ENCODE measurements around the gene C11orf65.

C11orf65 gene

DNA sequence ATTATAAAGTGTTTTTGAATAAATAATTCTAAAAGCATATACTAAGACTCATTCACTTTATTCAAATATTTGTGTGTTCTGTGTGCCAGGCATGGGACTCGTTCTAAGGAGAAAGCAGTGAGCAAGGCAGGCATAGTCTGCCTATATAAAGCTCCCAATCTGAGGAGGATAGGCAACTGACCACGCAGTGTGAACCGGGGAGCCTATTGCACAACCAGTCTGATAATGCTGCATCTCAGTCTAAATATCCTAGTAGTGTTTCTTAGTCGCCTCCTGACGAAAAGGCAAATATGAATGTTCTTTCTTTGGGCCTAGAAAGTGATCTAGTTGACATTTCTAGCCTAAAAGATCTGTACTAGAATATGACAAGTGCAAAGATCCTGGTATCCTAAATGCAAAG is 98.3 kb downstream of the C11orf65 start:
- DNase-seq: no peak
- TF ChIP-seq, protein P1, sequence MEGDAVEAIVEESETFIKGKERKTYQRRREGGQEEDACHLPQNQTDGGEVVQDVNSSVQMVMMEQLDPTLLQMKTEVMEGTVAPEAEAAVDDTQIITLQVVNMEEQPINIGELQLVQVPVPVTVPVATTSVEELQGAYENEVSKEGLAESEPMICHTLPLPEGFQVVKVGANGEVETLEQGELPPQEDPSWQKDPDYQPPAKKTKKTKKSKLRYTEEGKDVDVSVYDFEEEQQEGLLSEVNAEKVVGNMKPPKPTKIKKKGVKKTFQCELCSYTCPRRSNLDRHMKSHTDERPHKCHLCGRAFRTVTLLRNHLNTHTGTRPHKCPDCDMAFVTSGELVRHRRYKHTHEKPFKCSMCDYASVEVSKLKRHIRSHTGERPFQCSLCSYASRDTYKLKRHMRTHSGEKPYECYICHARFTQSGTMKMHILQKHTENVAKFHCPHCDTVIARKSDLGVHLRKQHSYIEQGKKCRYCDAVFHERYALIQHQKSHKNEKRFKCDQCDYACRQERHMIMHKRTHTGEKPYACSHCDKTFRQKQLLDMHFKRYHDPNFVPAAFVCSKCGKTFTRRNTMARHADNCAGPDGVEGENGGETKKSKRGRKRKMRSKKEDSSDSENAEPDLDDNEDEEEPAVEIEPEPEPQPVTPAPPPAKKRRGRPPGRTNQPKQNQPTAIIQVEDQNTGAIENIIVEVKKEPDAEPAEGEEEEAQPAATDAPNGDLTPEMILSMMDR (IDR thresholded peaks at IDR 0.05; ENCODE audit: low read depth, low read length): no peak
- Histone ChIP-seq H3K9me3 (no peaks in the 10 kb centered on the region), H3K36me3 (peaks cover 4% of the 10 kb centered on the region), H3K4me1 (no peaks in the 10 kb centered on the region), H3K4me3 (ENCODE audit: low read depth, low read length) (no peak overlapping the region), H3K27me3 (no peaks in the 10 kb centered on the region)

DNA sequence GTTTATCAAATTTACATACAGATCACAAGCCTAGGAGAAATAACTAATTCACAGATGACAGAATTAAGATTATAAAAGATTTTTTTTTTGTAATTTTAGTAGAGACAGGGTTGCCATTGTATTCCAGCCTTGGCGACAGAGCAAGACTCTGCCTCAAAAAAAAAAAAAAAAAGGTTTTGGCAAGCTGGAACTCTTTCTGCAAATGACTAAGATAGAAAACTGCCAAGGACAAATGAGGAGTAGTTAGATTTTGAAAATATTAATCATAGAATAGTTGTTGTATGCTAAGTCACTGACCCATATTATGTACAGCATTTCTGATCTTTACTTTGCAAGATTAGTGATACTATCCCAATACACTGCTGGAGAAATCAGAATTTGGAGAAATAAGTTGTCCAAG is 99.2 kb downstream of the C11orf65 start:
- no peaks in the 10 kb centered on the region for H3K4me1 ChIP-seq
- H3K36me3 ChIP-seq: peaks cover 4% of the 10 kb centered on the region
- DNase-seq: no peak
- H3K4me3 ChIP-seq (ENCODE audit: low read depth, low read length): no peak overlapping the region
- H3K9me3 ChIP-seq: no peaks in the 10 kb centered on the region
- TF ChIP-seq, protein P1 (IDR thresholded peaks at IDR 0.05; ENCODE audit: low read depth, low read length): no peak
- no peaks in the 10 kb centered on the region for H3K27me3 ChIP-seq

DNA sequence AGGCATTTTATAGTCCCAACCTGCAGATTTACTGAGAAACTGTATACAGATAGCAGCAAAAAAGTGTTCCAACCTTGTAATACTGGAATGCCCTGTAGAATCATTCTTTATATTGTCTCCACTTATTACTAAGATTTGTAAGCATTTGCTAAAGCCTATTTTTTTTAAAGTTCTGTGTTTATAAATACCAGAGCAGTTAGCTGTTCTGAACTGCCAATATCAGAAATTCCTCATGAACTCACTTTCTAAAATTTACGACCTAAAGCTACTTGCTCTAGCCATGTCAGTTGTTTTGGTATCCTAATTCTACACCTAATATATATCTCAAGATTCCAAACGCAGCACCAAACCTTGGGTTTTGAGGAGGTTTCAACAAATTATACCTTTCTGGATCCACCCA is 103.2 kb downstream of the C11orf65 start:
- DNase-seq: no peak

DNA sequence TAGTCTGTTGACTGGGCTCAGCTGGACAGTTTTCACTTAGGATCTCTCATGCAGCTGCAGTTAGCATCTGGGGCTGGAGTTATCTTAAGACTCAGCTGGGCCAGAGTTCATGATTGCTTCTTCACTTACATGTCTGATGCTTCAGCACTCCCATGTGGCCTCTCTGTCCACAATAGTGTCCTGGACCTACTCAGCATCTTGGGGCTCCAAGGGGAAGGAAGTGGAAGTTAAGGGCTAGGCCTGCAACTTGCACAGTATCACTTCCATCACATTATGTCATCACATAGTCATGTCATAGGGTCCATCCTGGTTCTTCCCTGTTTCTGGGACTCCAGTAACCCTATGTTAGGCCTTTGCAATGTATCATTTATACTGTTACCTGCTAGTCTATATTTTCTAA is 115.9 kb downstream of the C11orf65 start:
- Histone ChIP-seq H3K9me3 (no peaks in the 10 kb centered on the region; the same call in 1 of the 2 replicates), H3K4me3 (ENCODE audit: low read depth, low read length) (no peak overlapping the region), H3K36me3 (peaks cover 46% of the 10 kb centered on the region), H3K27me3 (no peaks in the 10 kb centered on the region), H3K4me1 (no peaks in the 10 kb centered on the region)
- TF ChIP-seq, protein P1 (IDR thresholded peaks at IDR 0.05; ENCODE audit: low read depth, low read length): no peak
- DNase-seq: no peak

More for the DNA sequence above, 103.2 kb downstream of the C11orf65 start:
- Histone ChIP-seq H3K27me3 (no peaks in the 10 kb centered on the region), H3K4me3 (ENCODE audit: low read depth, low read length) (no peak overlapping the region), H3K9me3 (no peaks in the 10 kb centered on the region), H3K36me3 (peaks cover 4% of the 10 kb centered on the region), H3K4me1 (no peaks in the 10 kb centered on the region)
- TF ChIP-seq, protein P1 (IDR thresholded peaks at IDR 0.05; ENCODE audit: low read depth, low read length): no peak

DNA sequence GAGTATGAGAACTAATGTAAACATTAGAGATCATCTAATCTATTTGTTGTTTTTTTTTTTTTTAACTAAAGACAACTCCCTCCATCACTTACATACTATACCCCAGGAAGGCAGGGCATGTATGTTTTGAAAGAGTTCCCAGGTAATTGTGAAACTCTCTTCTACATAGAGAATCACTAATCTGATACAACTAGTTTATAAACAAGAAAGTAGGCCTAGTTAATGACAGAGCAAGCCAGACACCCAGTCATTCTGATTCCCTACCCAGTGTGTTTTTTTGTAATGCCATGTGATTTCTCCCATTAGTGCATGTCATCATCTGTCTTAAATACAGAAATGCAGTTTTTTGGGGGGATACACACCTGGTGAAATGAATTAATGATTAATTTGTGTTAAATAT is 120.9 kb downstream of the C11orf65 start:
- DNase-seq: no peak
- peaks cover 19% of the 10 kb centered on the region for H3K36me3 ChIP-seq
- TF ChIP-seq, protein P1 (IDR thresholded peaks at IDR 0.05; ENCODE audit: low read depth, low read length): no peak
- H3K4me3 ChIP-seq (ENCODE audit: low read depth, low read length): no peak overlapping the region
- no peaks in the 10 kb centered on the region for H3K9me3 ChIP-seq
- no peaks in the 10 kb centered on the region for H3K27me3 ChIP-seq
- no peaks in the 10 kb centered on the region for H3K4me1 ChIP-seq

DNA sequence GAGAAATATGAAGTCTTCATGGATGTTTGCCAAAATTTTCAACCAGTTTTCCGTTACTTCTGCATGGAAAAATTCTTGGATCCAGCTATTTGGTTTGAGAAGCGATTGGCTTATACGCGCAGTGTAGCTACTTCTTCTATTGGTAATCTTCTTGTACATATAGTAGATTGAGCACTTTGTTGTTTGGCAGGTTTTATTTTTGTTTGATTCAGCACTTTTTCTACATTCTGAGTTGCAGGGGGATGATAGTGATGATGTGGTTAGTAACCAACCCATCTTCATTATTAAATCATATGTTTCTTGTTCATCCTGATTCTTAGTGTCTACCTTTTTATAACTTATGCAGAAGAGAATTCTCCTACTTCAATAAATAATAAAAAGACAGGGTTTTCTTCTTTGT is 121.6 kb downstream of the C11orf65 start:
- no peaks in the 10 kb centered on the region for H3K9me3 ChIP-seq
- peaks cover 17% of the 10 kb centered on the region for H3K36me3 ChIP-seq
- H3K4me3 ChIP-seq (ENCODE audit: low read depth, low read length): no peak overlapping the region
- DNase-seq: no peak
- TF ChIP-seq, protein P1 (IDR thresholded peaks at IDR 0.05; ENCODE audit: low read depth, low read length): no peak
- no peaks in the 10 kb centered on the region for H3K4me1 ChIP-seq
- no peaks in the 10 kb centered on the region for H3K27me3 ChIP-seq
